Measurements from ENCODE around the gene KLRF2. TPM values are rescaled to one million over a fixed set of nuclear protein-coding genes. Genes with fewer than 3 reads are reported as not detected.

Gene KLRF2
- total RNA-seq, 2 experiments from 2014 or later, result not detected

DNA sequence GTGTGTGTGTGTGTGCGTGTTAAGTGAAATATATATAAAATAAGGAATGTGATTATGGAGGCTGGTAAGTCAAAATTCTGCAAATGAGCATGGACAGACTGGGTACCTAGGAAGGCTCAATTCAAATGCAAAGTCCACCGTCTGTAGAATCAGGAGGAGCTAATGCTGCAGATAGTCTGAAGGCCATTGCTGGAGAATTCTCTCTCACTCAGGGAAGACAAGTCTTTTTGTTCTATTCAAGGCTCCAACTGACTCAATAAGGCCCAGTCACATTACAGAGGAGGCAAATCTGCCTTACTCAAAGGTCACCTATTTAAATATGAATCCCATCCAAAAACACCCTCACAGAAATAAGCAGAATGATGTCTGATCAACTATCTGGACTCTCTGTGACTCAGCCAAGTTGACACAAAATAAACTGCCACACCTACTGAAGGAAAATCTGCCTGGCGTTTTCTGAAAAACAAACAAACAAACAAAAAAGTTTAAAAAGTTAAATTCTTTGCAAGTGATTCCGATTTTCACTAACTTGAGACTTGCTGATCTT is 684 bp upstream of the KLRF2 start:
- ChIA-PET CTCF (no interaction called here), POLR2A (no interaction called here)

DNA sequence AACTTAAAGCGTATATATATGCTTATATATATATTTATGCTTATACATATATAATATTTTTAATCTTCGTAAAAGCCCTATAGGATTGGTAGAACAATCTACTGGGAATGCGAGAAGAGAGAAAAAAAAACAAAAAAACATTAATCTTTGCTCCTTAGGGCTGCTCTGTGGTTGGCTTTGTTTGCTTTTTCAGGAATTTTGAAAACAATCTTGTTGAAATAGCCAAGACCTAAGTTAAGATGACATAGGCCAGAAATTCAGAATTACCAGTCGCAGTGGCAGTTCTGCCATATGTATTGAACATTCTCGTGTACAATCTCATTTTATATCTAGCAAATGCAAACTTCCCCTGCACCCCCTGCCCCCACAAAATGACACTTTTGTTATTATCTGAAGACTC is 699 bp downstream of the KLRF2 start:
- ChIA-PET POLR2A (no interaction called here), CTCF (no interaction called here)

DNA sequence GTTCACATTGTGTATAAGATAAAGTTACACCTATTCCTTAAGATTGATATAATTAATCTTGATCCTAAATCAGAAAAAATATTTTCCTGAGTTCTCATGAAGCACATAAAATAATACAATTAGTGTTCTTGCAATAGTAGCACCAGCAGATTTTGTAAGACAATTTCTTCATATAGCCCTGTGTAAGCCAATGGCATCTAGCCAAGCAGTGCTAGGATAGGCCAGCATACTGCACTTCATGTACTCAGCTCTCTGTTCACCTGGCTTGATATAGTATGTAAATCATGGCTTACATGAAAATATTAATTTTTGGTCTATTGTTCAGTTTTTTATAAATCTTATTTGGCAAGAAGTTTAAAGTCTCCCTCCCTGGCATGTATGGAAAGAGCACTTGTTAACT is 1.9 kb downstream of the KLRF2 start:
- ChIA-PET POLR2A (no interaction called here), CTCF (no interaction called here)

DNA sequence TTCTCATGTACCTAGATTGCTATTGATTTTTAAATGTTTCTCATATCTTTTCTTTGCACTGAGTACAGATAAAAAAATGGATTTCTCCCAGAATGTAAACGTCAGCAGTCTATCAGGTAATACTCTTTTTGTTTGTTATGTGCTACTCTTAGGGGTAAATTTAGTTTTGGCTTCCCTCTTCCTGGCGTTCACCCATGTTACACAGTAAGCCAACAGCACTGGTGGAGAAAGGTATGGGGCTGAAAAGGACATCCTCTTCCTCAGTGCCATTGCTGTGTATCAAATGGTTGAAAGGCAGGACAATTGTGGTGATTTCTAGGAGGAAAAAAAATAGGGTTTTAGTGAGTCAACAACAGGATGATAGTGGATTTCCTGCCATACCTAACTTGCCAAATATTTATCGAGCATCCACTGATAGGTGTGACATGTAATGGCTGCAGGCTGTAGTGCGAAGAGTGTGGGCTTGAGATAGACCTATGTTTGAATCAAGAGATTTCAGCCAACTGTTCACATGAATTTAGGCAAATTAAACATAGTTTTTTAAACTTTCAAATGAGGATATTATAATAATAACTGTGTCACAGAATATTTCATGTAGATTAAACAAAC is 7.5 kb downstream of the KLRF2 start:
- POLR2A ChIA-PET, result no interaction called here

DNA sequence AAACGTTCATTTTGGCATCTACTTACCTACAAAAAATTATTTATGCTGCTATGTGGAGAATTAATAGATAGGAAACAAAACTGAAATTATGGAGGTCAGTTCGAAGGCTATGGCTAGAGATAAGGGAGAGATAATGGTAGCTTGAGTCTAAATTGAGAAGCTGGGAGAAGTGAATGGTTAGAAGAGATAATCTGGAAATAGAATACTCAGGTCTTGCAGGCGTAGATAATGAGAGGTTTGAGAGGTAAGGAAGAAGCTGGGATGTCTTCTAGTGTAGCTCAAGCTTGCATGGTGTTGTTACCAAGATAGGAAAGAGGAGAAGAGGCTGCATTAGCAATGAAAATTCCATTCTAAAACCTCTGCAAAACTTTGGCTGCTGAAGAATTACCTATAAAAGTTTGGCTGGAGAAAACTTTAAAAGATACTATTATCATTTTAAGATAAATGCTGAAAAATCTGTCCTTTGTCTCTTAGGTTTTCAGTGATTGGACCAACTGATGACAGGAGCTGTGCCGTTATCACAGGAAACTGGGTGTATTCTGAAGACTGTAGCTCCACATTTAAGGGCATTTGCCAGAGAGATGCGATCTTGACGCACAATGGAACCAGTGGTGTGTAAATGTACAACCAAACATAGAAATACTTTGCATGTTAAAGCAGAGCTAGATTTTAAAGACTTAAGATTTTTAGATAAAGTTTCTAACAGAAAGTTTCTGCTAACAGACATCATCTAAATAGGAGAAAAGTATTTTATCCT is 14.1 kb downstream of the KLRF2 start:
- ChIA-PET CTCF (interaction anchor here (1.3 to 1.5 kb wide), 2 partner anchors 24 to 81 kb away, joined by 3 to 4 read pairs; no protein-coding TSS in a partner anchor), POLR2A (interaction anchor here (0.7 kb wide), 1 partner anchor 312 kb away, joined by 4 read pairs; no protein-coding TSS in a partner anchor)

More for the DNA sequence above, 7.5 kb downstream of the KLRF2 start:
- CTCF ChIA-PET, result no interaction called here

DNA sequence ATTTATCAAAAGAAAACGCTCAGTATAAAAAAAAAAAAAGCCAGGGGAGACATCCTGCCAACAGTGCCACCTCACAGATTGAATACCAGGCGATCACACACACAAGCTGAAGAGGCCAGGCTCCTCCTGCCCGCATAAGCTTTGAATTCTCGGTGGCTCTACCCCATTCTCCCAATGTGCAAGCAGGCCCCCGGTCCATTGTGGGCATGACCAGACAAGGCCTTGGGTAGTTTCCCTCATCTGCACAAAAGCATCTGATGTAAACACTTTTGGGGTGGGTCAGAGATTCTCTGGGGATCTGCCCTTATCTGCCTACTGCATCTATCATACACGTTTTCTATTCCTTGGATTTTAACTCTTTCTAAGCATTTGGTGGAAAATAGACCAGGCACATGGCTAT is 16.2 kb downstream of the KLRF2 start:
- ChIA-PET POLR2A (no interaction called here), CTCF (interaction anchor here (0.6 kb wide), 1 partner anchor 122 kb away, joined by 3 read pairs; no protein-coding TSS in a partner anchor)

DNA sequence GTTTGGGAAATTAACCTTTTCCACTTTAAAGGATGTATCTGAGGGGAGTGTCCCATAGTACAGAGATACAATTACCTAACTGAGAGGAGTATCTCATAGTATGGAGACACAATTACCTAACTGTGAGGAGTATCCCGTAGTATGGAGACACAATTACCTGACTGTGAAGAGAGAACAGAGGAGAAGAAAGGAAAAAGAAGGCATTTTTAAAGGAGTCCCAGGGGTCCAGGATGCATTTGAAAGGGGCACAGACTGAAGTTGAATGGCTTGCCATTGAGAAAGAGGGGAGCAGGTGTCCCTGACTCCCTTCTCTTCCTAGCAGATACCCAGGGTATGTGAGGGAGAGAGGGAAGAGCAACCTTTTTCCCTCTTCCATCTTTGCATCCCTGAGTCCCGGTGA is 17.9 kb downstream of the KLRF2 start:
- CTCF ChIA-PET, result no interaction called here
- POLR2A ChIA-PET, result no interaction called here

DNA sequence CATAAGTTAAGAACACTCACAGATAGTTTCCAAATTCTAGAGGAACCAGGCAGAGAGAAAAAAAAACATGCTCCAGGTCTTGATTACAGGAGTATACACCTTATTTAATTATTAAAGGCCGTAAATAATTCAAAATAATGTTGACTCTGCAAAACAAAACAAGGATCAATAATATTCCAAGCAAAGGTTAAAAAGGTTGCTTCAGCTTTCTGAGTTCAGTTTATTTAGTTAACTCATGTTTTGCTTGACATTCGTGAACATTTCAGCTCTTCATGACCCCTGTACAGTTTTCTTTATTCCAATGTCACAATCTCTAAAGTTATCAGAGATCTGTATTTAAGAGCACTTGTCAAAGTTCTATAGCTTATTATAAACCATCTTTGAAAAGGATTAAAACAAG is 19.6 kb downstream of the KLRF2 start:
- ChIA-PET CTCF (no interaction called here), POLR2A (no interaction called here)

DNA sequence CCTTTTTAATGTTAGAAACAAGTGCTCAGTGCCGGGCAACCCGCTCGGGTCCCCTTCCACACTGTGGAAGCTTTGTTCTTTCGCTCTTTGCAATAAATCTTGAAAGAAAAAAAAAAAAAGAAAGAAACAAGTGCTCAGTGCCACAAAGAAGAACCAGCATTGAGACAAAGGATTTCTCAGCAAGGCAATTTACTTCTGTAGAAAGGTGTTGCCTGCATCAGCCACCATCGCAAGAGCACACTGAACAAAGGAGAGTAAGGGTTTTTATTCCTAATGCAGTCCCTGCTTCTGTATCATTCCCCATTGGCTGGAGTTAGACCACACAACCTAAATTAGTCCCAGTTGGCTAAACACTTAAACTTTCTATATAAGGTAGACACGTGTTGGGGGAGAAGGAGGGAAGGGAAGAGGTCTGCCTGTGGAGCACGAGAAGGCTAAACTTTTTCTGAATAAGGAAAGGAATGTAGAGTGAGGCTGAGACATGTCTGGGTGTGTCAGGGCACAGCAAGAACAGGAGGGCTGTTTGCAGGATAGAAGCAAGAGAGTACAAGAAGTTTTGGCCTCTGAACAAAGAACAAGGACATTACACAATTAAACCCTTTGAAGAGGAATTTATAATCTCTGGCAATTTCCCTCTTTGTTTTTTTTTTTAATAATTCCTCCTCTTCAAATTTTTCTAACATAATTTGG is 21.4 kb downstream of the KLRF2 start:
- ChIA-PET CTCF (interaction anchor here (0.6 kb wide), 1 partner anchor 129 kb away, joined by 4 read pairs; no protein-coding TSS in a partner anchor), POLR2A (no interaction called here)

DNA sequence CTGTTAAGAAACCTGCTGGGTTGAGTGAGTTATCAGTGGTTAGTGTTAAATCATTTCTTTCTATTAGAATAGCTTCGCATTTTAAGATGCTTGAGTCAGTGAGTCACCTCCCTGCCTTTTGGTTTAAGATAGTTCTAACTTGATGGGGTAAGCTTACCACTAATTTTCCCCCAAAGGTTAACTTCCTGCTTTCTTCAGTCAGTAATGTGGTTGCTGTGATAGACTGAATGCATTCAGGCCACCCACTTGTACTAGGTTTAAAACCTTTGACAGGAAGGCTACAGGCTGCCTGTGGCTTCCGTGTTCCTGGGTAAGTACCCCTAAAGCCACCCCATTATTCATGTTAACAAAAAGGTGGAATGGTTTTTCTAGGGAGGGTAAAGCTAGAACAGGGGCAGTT is 25.6 kb downstream of the KLRF2 start:
- ChIA-PET CTCF (interaction anchor here (0.9 to 1.4 kb wide), 2 partner anchors 33 to 156 kb away, joined by 3 to 6 read pairs; no protein-coding TSS in a partner anchor), POLR2A (interaction anchor here (0.7 kb wide), 1 partner anchor 28 kb away, joined by 3 read pairs; no protein-coding TSS in a partner anchor)

DNA sequence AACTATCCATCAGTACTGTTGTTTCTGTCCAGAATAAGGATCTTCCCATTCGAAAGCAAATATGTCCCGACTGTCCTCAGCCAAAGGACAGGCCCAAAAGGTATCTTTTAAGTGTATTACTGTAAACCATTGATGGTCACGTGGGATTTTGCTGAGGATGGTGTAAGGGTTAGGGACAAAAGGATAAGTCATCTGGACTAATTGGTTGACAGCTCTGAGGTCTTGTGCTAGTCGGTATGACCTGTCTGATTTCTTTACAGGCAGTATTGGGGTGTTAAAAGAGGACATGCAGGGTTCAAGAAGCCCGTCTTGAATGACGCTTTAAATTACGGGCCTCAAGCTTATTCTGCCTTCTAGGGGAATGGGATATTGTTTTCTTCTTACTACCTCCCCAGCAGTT is 26.5 kb downstream of the KLRF2 start:
- ChIA-PET CTCF (no interaction called here), POLR2A (no interaction called here)

DNA sequence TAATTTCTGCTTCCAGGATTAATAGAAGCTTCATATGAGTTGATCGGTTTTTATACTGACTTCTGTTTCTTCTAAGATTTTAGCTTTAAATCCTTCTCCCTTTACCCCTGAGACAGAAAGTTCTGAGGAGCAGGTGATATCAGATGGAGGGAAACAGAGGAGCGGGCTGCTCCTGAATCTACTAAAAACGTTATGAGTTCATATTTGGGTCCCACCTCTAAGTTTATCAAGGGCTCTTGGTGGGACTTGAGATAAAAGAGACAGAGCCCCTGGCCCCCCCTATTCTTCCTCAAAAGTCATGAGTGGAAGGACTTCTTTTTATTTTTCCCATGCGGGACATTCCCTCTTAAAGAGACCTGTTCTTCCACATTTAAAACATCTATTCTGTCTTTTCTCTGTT is 27.1 kb downstream of the KLRF2 start:
- ChIA-PET CTCF (no interaction called here), POLR2A (no interaction called here)

DNA sequence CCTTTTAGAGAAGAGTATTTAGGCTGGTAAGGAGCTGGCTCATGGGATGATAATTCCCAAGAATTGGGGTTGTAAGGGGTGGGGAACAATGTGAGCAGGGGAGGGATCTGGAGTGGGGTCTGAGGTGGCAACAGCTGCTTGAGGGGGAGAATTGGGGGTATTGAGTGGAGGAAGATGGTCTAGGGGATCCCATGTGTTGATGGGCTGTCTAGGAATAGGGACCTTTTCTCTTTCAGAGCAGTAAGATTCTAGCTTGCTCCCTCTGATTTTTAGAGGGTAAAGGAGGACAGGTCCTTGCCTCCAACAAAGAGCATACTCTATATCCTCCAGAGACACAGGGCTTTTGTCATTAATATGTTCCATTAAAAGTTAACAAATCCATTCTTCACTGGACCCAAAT is 28.4 kb downstream of the KLRF2 start:
- CTCF ChIA-PET, result interaction anchor here (0.7 to 0.9 kb wide), 2 partner anchors 16 to 290 kb away, joined by 3 to 4 read pairs; no protein-coding TSS in a partner anchor
- POLR2A ChIA-PET, result no interaction called here

DNA sequence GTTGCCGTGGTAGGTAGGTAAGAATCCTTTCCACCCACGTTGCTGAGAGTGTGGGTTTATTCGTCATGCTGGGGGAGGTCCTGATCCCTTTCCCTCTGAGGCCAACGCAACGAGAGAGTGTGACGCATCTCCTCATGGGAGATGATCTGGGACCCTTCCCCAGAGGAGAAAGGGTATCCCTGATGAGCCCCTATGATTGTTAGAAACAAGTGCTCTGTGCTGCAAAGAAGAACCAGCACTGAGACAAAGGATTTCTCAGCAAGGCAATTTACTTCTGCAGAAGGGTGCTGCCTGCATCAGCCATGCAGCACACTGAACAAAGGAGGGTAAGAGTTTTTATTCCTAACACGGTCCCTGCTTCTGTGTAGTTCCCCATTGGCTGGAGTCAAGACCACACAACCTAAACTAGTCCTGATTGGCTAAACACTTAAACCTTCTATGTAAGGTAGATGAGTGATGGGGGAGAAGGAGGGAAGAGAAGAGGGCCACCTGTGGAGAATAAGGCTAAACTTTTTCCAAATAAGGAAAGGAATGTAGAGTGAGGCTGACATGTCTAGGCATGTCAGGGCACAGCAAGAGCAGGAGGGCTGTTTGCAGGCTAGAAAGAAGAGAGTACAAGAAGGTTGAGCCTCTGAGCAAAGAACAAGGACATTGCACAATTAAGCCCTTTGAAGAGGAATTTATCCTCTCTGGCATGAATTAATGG is 29.6 kb downstream of the KLRF2 start:
- ChIA-PET CTCF (no interaction called here), POLR2A (no interaction called here)

DNA sequence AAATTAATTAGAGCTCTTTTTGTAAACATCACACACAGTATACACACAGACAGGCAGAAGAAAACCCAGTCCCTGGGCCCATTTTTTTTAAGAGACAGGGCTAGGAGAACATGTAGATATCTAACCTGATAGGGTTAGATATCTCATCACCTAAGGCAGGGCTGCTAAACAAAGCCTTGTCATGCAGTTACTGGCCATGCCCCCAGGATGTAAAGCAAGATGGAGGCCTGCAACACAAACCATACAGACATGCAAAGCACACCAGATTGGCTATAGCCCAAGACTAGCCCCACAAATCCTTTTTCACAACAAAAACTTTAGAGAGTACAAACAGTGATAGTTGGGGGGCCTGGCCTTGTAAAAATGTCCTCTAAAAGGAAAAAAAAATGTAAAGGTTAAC is 30.4 kb downstream of the KLRF2 start:
- ChIA-PET POLR2A (interaction anchor here (0.7 kb wide), 1 partner anchor 98 kb away, joined by 5 read pairs; no protein-coding TSS in a partner anchor), CTCF (no interaction called here)

DNA sequence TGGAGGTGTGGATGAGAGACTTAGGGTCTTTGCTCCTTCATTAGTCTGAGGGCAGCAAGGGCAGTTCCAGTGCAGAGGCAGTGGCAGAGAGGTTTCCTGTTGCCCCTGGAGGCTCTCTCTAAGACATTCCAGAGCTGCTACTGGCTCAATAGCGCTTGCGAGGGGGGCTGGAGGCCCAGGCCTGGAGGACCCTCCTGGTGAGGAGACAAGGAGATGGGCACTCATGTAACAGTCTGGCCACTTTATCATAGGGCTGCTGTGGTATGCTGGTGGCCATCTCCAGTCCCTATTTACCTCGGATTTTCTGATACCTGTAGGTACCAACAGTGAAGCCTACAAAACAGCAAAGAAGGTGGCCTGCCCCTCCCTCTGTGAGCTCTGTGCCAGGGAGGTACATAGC is 38.2 kb downstream of the KLRF2 start:
- CTCF ChIA-PET, result no interaction called here
- POLR2A ChIA-PET, result no interaction called here

DNA sequence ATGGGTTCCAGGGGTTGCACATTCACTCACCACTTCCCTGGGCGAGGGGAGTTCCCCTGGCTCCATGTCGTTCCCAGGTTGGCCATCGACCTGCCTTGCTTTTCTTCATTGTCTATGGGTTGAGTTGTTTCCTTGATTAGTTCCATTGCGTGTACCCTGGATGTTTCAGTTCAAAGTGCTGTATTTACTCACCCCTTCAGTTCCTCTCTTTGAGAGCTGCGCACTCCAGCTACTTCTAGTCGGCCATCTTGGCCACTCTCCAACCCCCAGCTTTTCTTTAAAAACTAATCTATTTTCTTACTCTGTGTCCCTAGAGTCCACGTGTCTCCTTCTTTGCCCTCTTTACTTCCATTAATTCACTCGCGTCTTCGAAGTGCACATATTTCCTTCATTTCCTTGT is 39.2 kb downstream of the KLRF2 start:
- ChIA-PET CTCF (interaction anchor here (1.2 kb wide), 1 partner anchor 20 kb away, joined by 3 read pairs; no protein-coding TSS in a partner anchor), POLR2A (no interaction called here)

DNA sequence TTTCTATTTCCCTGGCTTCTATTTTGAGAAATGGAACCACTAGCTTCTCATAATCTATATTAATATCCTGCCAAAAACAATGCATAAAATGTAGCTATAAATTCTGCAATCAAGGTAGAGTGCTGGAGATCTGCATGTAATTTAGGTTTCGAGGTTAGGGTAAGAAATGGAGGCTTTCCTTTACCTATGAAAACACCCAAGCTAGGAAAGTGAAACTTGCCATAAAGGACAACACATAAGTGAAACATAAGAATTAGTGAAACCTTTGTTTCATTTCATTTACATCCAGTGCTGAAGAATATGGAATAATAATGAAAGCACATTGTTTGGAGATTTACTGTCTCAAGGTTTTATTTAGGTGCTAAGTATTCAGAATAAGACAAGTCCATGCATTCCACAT is 41.1 kb downstream of the KLRF2 start:
- ChIA-PET CTCF (interaction anchor here (0.8 to 1.1 kb wide), 2 partner anchors 106 to 107 kb away, joined by 3 to 4 read pairs; no protein-coding TSS in a partner anchor), POLR2A (no interaction called here)

DNA sequence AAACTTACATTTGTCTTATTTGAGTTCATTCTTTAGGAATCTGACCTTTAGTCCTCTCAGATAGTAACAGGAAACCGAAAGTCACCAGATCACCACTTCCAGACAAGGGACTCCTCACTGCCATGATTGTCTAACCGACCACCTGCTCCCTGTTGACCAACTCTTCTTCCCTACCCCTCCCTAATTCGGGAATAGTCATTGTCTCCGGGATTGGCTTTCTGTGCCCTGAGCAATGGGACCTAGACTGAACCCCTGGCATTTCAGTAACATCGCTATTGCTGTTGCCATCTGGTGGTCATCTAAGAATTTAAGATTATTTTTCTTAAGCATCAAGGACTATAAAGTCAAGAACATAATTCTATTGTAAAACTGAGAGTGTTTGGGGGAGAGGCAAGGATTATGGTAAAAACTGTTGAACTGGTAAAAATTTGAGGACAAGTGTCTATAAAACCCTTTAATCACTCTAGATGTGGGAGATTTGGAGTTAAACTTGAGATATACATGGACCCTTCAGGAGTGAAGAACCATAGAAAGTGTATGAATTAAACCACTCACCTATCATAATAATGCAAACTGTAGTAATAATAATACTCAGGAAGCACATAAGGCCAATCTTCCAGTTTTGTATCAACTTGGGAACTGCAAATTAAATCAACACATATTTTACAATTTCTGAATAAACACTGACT is 44.6 kb downstream of the KLRF2 start:
- POLR2A ChIA-PET, result no interaction called here
- CTCF ChIA-PET, result interaction anchor here (1.1 to 2.9 kb wide), 2 partner anchors 16 to 112 kb away, joined by 3 to 15 read pairs; no protein-coding TSS in a partner anchor

All from activated CD8-positive, alpha-beta memory T cell treated with anti-CD3 and anti-CD28 coated beads for 36 hours (primary cell).